GM19468 (cell line): ENCODE measurements around the gene SDC3.

Experiments used
- ATAC-seq: cut with Tn5 transposase; IDR thresholded peaks from one replicate; pipeline ENCODE4 v1.9.1; 2021; ENCODE audit warnings: mild to moderate bottlenecking, moderate library complexity, moderate number of reproducible peaks; ENCODE audit not compliant: unreplicated experiment; ENCODE audit errors: extremely low read depth

The SDC3 gene

DNA sequence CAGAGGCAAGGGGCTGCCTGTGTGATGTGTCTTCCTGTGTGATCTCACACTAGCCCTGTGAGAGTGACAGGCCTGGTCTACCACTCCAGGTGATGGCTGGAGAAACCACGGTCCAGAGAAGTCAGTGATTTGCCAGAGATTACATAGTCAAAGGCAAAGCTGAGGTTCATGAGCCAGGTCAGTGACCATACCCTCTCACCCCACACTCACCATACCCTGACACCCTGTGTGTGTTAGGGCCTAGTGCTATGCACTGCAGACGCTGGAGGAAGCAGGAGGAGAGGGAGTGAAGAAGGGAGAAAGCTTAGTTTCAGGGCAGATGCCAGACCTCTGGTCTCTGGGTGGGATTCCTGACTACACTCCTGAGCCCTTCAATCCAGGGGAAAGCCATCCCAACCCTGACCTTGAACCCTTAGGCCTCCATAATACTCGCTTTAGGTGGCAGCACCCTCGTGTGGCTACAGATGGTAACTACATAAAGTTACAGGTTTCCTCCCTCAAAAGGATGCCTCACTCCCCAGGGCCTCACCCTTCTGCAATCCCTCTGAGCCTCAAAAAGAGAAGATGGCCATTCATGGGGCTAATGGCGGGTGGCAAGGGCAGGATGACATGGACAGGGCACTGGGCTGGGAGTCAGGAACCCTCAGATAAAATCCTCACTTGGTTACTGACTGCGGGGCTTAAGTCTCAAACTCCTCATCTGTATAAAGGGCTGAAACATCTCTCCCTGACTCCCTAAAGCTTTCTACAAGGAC, 20.8 kb upstream of the SDC3 start:
- no peak for ATAC-seq

- no peak for ATAC-seq
Observed at GRCh38 chr1:30928789-30929134, 20.2 kb upstream of the SDC3 start.

GRCh38 chr1:30928171-30928570, 19.6 kb upstream of the SDC3 start:
- ATAC-seq = no peak

DNA sequence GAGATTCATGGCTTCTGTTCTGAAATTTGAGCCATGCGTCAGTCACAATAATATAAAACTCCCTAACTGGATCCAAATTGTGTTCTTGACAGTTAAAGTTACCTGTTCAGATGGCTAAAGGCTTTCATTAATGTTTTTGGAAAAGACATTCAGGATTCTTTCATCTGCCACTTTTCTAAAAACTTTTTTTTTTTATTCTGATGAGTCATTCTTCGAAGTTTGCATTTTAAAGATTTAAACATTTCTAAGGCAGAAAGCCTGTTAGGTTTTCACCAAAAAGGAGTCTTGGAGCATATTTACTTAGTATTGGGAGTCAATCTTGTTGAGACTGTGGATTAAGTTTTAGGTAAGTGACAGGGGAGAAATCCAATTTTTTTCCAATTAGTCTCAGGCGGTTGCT, 18.9 kb upstream of the SDC3 start:
- no peak for ATAC-seq

- no peak for ATAC-seq
Observed at GRCh38 chr1:30923597-30923996, 15.0 kb upstream of the SDC3 start.

DNA sequence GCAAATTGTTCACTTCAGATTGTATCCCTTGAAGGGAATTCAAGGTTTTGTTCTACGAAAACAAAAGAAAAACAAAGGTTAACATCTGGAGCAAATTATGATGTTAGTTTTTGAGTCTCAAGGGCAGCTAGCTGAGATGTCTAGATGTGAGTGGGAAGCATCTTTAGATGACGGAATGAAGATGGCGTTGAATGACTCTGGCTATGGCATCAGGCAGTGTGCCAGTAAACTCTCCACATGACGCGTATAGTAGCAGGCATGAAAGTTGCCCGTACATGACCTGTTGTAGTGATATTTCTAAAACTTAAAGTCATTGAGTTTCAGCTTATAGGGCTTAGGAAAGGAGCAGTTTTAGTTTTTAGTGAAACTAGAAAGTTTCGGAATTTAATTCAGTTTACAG, 12.3 kb upstream of the SDC3 start:
- no peak for ATAC-seq

GRCh38 chr1:30919025-30919881, 10.7 kb upstream of the SDC3 start:
- ATAC-seq = no peak

DNA sequence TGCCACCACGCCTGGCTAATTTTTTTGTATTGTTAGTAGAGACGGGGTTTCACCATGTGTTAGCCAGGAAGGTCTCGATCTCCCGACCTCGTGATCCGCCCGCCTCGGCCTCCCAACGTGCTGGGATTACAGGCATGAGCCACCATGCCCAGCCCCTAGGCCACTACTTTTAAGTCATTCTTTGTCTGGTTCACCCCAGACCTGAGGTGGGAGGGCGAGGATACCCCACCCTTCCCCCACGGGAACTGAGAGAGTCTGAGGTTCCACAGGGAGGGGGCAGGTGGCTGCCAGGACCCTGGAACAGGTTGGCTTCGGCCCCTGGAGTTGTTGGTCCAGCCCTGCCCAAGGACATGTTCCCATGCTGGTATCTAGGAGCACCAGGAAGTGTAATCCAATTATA, 7.7 kb upstream of the SDC3 start:
- ATAC-seq = no peak

GRCh38 chr1:30915491-30916230, 7.1 kb upstream of the SDC3 start:
- no peak for ATAC-seq

- ATAC-seq = no peak
Observed at GRCh38 chr1:30914931-30915330, 6.4 kb upstream of the SDC3 start.

GRCh38 chr1:30914587-30914922, 6.0 kb upstream of the SDC3 start:
- no peak for ATAC-seq

DNA sequence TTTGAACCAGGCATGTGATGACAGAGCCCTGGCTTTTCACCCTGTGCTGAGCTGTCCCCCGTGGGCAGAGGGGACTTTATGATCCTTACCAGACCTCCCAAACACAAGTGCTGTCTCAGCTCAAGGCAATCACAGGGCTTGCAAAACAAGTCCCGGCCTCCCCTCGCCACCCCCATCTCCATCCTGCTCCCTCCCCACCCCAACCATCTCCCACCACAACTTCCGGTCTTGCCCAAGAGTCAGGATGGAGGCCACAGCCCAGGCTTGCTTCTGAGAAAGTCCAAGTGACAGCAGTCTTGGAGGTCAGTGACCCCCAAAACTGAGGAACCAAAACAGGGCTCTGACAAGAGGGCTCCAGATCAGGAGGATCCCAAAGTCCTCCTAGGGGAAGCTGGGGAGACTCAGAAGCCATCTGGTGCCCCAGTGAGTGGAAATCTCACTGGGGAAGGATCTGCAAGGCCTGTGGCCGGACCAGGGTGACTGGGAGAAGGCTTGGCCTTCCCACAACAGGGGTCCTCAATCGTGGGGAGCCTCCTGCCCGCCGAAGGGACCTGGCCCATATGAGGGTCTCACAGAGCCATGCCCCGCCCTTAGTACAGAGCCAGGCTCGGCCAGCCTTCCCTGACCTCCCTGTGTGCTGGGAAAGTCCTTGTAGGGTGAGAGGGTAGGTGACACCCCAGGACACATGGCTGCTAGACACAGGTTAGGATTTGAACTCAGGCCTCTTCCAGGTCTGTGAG, 4.5 kb upstream of the SDC3 start:
- ATAC-seq = no peak

DNA sequence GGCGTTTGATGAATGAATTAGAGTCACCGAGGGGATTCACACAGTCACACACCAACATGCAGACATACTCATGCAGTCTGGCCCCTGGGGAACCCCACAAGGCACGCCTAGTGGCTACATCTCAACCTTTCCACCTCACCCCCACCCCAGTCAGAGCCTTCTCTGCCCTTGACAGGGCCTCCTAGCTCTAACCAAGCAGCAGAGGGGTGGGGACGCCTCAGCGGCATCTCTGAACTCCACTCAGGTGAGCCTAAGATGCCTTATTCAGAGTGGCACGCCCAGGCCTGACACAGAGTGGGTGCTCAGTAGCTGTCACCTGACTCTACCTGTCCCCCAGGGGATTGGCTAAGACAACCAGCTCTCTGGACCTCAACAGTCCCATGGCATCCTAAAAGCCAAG, 3.7 kb upstream of the SDC3 start:
- no peak for ATAC-seq

- ATAC-seq = no peak
Observed at GRCh38 chr1:30911059-30911954, 2.7 kb upstream of the SDC3 start.

DNA sequence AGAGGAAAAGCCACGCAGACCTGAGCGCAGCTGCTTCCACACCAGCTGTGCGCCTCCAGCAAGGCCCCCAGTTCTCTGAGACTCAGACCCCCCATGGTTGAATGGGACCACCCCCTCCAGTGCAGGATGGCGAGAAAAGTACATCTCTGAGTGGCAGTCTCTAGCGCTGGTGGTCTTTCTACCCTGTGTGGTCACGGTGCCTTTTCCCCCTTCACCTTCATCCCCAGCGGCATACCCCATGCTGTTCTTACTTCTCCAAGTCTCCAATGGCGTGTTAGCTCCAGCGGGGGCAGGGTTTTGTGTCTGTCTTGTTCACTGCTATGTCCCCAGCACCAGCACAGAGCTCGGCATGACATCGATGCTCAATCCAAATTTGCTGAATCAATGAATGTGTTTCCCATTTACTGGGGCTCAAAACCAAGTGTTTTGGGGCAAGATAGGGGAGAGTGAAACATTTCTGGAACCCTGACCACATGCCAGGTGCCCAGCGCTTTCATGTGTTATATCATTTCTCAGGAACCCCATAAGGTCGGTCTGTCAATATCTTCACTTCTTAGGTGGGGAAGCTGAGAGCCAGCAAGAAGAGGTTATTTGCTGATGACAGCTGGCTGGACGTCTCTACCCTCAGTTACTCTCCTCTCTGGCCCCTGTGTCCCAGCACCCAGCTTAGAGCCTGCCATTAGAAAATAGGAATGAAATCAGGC, 959 bp upstream of the SDC3 start:
- ATAC-seq = no peak

DNA sequence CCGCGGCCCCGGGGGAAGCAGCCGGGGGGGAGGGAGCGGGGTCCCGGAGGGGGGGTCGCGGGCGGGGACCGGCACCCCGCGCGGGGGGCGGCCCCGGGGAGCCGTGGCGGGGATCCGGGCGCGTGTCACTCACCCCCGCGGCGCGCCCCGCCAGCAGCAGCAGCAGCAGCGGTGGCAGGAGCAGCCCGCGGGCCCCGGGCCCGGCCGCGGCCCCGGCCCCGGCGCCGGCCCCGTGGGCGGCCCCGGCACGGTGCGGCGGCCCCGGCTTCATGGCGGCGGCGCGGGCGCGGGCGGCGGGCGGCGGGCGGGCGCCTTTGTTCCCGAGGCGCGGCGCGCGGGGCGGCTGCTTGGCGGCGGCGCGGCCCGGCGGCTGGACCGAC, 252 bp downstream of the SDC3 start:
- no peak for ATAC-seq

GRCh38 chr1:30907481-30908315, 860 bp downstream of the SDC3 start:
- ATAC-seq = no peak
